GM10266 (cell line): ENCODE results near the gene OR5M8.

ENCODE experiments used
- DNase-seq: peaks from one replicate; pipeline ENCODE4 v3.0.0; 2012; ENCODE audit errors: extremely low spot score
- CTCF ChIP-seq: IDR thresholded peaks from 2 replicates; pipeline ENCODE4 v1.5.1; 2012; ENCODE audit warnings: mild to moderate bottlenecking, low read depth; ENCODE audit not compliant: control insufficient read depth, insufficient read depth; ENCODE audit errors: missing control alignments

OR5M8 gene

DNA sequence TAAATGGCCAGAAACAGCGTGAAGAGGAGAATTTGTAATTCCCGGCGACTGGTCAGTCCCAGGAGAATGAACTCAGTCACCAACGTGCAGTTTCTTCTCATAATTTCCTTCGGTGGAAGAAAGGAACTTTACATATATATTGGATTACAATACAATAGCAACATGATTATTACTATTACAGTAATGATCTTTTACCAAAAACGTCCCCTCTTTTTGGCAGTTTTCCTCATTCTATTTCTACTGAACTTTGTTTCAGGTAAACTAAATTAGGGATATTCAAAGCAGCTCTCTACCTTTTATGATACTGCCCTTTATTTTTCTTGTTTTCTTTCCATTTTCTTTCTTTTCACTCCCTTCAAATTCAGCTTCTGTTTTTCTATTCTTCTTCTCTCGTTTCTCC lies at the start of gene OR5M8:
Gene OR5M8, minus strand, starts transcription at position 101 of the 400 bp plus-strand sequence. Its CDS starts 0 bp downstream, at position 101.
- no peak for DNase-seq
- TF ChIP-seq CTCF: no peak

- no peak for TF ChIP-seq CTCF
- no peak for DNase-seq
Observed at GRCh38 chr11:56533054-56533740, 42.0 kb upstream of the OR5M8 start.

GRCh38 chr11:56531856-56532255 lies 40.7 kb upstream of the OR5M8 start:
- DNase-seq: no peak
- no peak for TF ChIP-seq CTCF

DNA sequence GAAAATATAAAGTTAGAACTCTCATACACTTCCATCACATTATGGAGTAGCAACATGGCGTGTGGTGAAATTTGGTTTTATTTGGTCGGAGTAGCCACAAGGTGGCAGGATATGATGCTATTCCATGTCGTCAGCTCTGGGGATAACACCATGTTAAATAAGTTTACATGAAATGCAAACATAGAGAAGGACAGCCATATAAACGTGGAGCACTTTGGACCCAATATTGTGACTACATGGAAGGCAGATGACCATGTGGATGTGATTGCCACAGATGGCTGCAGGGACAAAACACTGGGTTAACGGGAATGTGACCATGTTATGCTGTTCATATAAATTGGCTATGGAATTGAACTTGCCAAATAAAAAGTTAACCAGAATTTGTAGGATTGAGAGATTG lies 30.8 kb upstream of the OR5M8 start:
- TF ChIP-seq CTCF: no peak
- DNase-seq: no peak

GRCh38 chr11:56513280-56513679 lies 22.1 kb upstream of the OR5M8 start:
- no peak for TF ChIP-seq CTCF
- DNase-seq: no peak

DNA sequence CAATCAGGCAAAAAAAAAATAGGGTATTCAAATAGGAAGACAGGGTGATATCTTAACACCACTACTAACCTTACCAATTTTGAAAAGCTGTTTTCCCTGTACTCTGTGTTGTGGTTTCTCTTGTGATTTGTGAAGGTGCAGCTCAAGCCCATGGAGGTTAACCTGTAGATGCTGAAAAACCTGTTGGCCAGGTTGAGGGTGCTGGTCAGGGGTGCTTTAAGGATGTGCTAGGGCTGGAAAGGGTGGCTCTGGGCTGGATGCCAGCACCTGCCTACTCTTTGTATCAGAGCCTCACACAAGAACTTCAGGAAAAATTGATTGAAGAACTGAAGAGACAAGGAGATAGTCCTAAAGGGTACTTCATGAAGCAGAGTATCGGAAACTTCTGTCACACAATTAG lies 18.3 kb upstream of the OR5M8 start:
- no peak for DNase-seq
- no peak for TF ChIP-seq CTCF

DNA sequence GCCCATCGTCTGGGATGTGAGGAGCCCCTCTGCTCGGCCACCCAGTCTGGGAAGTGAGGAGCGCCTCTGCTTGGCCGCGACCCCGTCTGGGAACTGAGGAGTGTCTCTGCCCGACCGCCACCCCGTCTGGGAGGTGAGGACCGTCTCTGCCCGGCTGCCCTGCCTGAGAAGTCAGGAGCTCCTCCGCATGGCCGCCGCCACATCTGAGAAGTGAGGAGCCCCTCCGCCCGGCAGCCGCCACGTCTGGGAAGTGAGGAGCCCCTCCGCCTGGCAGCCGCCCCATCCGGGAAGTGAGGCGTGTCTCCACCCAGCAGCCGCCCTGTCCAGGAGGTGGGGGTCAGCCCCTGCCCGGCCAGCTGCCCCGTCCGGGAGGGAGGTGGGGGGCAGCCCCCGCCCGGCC lies 5.8 kb upstream of the OR5M8 start:
- no peak for DNase-seq
- TF ChIP-seq CTCF: no peak
